ENCODE measurements around the gene NGEF.

Gene NGEF

GRCh38 chr2:232896111-232896510 lies 116.9 kb downstream of the NGEF start:
- no peak for TF ChIP-seq CTCF (IDR thresholded peaks at IDR 0.05; ENCODE audit: low read depth, low read length, missing control alignments)
- no peak for DNase-seq (ENCODE audit: low read depth)
- H3K4me3 ChIP-seq (ENCODE audit: low read depth, low read length) = no peak overlapping the region

GRCh38 chr2:232894746-232895145 lies 118.3 kb downstream of the NGEF start:
- DNase-seq (ENCODE audit: low read depth) = no peak
- no peak overlapping the region for H3K4me3 ChIP-seq (ENCODE audit: low read depth, low read length)
- no peak for TF ChIP-seq CTCF (IDR thresholded peaks at IDR 0.05; ENCODE audit: low read depth, low read length, missing control alignments)

GRCh38 chr2:232894251-232894650 lies 118.8 kb downstream of the NGEF start:
- DNase-seq (ENCODE audit: low read depth) = no peak
- no peak for TF ChIP-seq CTCF (IDR thresholded peaks at IDR 0.05; ENCODE audit: low read depth, low read length, missing control alignments)
- no peak overlapping the region for H3K4me3 ChIP-seq (ENCODE audit: low read depth, low read length)

- DNase-seq (ENCODE audit: low read depth) = no peak
- no peak for TF ChIP-seq CTCF (IDR thresholded peaks at IDR 0.05; ENCODE audit: low read depth, low read length, missing control alignments)
- H3K4me3 ChIP-seq (ENCODE audit: low read depth, low read length) = no peak overlapping the region
Measured at GRCh38 chr2:232893834-232894233, 119.2 kb downstream of the NGEF start.

GRCh38 chr2:232892843-232893242 lies 120.2 kb downstream of the NGEF start:
- H3K4me3 ChIP-seq (ENCODE audit: low read depth, low read length) = no peak overlapping the region
- TF ChIP-seq CTCF (IDR thresholded peaks at IDR 0.05; ENCODE audit: low read depth, low read length, missing control alignments) = no peak
- DNase-seq (ENCODE audit: low read depth) = no peak

GRCh38 chr2:232892221-232892620 lies 120.8 kb downstream of the NGEF start:
- no peak for DNase-seq (ENCODE audit: low read depth)
- no peak for TF ChIP-seq CTCF (IDR thresholded peaks at IDR 0.05; ENCODE audit: low read depth, low read length, missing control alignments)
- no peak overlapping the region for H3K4me3 ChIP-seq (ENCODE audit: low read depth, low read length)

- no peak overlapping the region for H3K4me3 ChIP-seq (ENCODE audit: low read depth, low read length)
- TF ChIP-seq CTCF (IDR thresholded peaks at IDR 0.05; ENCODE audit: low read depth, low read length, missing control alignments) = no peak
- no peak for DNase-seq (ENCODE audit: low read depth)
Measured at GRCh38 chr2:232891621-232892071, 121.4 kb downstream of the NGEF start.
